ENCODE results near the gene ZNF140.

Gene ZNF140

DNA sequence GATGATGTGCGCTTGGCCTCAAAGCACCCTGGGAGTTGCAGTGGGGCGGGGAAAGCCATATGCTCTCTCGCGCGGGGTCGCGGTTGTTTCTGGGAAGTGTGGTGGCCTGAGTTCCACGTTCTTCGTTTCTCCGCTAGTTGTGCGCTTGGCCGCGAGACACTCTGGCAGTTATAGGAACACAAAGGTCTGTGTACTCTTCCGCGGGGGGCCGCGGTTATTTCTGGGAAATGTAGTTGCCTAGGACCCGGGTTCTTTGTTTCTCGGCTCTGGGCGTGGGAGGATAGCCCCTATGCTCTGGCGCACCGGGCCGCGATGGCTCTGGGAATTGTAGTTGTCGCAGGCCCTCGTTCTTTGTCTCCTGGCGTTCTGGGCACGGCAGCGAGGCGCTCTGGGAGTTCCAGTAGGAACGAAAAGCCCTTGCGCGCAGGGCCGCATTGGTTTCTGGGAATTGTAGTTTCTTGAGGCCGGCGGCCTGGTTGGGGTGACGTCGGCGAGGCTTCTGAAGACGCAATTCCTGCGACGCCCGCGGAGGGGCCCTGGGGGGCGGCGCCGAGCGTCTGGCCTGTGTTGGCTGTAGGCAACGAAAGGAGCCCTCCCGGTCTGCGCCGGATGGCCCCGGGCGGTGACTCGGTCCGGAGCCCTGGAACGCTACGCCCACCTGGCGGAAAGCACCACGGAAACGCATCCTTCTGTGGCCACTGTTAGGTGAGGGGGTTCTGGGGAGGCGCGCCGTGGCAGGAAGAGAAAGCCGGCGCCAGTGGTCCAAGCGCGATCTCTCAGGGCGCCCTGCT is at the start of gene ZNF140:
ZNF140 (plus strand) TSS at position 556 of the 791 bp plus-strand sequence. CDS start 398 bp downstream, outside the sequence.
- Histone ChIP-seq H3K9me3 (ENCODE audit: severe bottlenecking) (peaks cover 17% of the 10 kb centered on the region), H3K36me3 (ENCODE audit: low read depth) (peaks cover 40% of the 10 kb centered on the region), H3K27me3 (ENCODE audit: insufficient read depth, poor library complexity, severe bottlenecking) (no peaks in the 10 kb centered on the region), H3K27ac (ENCODE audit: poor library complexity, severe bottlenecking) (peak within 1 kb of the TSS; percentile 81), H3K4me3 (ENCODE audit: severe bottlenecking) (peak within 1 kb of the TSS; percentile 76), H3K4me1 (ENCODE audit: insufficient read depth, poor library complexity, severe bottlenecking) (no peaks in the 10 kb centered on the region)
- ATAC-seq (ENCODE audit: low read depth) (peak; percentile 53), DNase-seq (ENCODE audit: low spot score) (peak; percentile 91)
- TF ChIP-seq, protein P1, sequence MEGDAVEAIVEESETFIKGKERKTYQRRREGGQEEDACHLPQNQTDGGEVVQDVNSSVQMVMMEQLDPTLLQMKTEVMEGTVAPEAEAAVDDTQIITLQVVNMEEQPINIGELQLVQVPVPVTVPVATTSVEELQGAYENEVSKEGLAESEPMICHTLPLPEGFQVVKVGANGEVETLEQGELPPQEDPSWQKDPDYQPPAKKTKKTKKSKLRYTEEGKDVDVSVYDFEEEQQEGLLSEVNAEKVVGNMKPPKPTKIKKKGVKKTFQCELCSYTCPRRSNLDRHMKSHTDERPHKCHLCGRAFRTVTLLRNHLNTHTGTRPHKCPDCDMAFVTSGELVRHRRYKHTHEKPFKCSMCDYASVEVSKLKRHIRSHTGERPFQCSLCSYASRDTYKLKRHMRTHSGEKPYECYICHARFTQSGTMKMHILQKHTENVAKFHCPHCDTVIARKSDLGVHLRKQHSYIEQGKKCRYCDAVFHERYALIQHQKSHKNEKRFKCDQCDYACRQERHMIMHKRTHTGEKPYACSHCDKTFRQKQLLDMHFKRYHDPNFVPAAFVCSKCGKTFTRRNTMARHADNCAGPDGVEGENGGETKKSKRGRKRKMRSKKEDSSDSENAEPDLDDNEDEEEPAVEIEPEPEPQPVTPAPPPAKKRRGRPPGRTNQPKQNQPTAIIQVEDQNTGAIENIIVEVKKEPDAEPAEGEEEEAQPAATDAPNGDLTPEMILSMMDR (IDR thresholded peaks at IDR 0.05; ENCODE audit: poor library complexity, severe bottlenecking), result peak; percentile 22

DNA sequence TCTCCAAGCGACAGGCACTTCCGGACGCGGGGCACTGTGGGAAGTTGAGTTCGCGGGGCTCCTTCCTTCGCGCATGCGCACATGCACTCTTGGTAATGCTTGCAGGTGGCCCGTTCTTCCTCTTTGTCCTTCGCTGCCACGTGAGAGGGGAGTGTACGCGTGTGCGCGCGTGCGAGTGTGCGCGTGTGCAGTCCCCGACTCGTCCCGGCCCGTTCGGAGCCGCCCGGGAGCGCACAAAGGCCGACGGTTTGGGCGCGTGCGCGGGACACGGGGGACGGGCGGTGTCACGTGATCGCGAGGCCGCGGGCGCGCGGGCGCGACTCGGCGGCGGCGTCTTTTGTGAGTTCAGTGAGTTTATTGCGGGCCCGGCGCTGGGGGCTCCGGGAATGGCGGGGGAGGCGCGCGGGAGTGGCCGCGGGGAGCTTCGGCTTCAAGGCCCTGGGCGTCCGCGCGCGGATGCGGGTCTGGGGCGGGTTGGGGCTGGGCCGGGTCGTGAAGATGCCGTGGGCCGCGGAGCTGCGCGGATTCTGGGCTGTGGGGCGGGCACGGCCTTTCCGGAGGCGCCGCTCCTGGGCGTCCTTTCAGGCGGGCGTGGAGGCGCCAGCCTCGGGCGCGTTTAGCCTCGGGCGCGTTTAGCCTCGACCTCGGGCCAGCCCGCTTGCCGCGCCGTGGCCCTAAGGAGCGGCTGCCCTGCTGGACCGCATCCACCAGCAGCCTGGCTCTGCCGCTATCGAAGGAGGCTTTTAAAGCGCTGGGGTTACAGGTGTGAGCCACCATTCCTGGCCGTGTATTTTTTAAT is 43.3 kb upstream of the ZNF140 start, which contains the start of gene ZNF84:
ZNF84 (plus strand) TSS at position 303 of the 799 bp plus-strand sequence. CDS start 3,959 bp downstream, outside the sequence.
- Histone ChIP-seq H3K4me3 (ENCODE audit: severe bottlenecking) (peak within 1 kb of the TSS; percentile 55), H3K36me3 (ENCODE audit: low read depth) (peaks cover 40% of the 10 kb centered on the region), H3K9me3 (ENCODE audit: severe bottlenecking) (peaks cover 26% of the 10 kb centered on the region), H3K27ac (ENCODE audit: poor library complexity, severe bottlenecking) (peak within 1 kb of the TSS; percentile 92), H3K4me1 (ENCODE audit: insufficient read depth, poor library complexity, severe bottlenecking) (peaks cover 3% of the 10 kb centered on the region), H3K27me3 (ENCODE audit: insufficient read depth, poor library complexity, severe bottlenecking) (no peaks in the 10 kb centered on the region)
- ATAC-seq (ENCODE audit: low read depth), result peak; percentile 89
- TF ChIP-seq, protein P1 (IDR thresholded peaks at IDR 0.05; ENCODE audit: poor library complexity, severe bottlenecking), result no peak
- DNase-seq (ENCODE audit: low spot score), result peak; percentile 97

DNA sequence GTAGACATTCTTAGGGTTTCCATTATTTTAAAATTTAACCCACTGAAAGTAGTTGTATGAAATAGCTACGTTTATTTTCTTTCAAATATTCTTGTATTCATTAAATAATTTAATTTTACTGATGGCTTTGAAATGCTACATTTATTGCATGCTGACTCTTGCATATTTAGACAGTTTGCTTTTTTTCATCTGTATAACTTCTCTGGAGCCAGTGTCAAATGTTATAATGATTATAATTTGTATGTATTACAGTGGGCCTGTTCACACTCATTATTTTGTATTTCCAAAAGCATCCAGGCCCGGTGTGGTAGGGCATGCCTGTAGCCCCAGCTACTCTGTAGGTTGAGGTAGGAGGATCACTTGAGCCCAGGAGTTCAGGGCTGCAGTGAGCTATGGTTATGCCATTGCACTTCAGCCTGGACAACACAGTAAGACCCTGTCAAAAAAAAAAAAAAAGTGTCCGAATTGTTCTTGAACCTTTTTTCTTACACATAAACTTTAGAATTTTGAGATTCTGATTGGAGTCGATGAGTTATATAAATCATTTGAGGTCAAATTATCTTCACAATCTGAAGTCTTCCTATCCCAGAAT is 42.5 kb upstream of the ZNF140 start:
- TF ChIP-seq, protein P1 (IDR thresholded peaks at IDR 0.05; ENCODE audit: poor library complexity, severe bottlenecking), result no peak
- Histone ChIP-seq H3K9me3 (ENCODE audit: severe bottlenecking) (peaks cover 33% of the 10 kb centered on the region), H3K27ac (ENCODE audit: poor library complexity, severe bottlenecking) (peak overlapping the region; percentile 92), H3K4me1 (ENCODE audit: insufficient read depth, poor library complexity, severe bottlenecking) (peaks cover 3% of the 10 kb centered on the region), H3K4me3 (ENCODE audit: severe bottlenecking) (peak overlapping the region; percentile 55), H3K36me3 (ENCODE audit: low read depth) (peaks cover 48% of the 10 kb centered on the region), H3K27me3 (ENCODE audit: insufficient read depth, poor library complexity, severe bottlenecking) (no peaks in the 10 kb centered on the region)
- ATAC-seq (ENCODE audit: low read depth), result no peak
- no peak for DNase-seq (ENCODE audit: low spot score)

DNA sequence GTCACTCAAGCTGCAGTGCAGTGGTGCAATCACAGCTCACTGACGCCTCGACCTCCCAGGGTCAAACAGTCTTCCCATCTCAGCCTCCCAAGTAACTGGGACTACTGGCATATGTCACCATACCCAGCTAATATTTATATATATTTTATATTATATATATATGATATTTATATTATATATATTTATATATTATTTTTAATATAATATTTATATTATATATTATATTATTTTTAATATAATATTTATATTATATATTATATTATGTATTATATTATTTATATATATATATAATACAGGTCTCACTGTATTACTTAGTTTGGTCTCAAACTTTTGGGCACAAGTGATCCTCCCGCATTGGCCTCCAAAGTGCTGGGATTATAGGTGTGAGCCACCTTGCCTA is 34.0 kb upstream of the ZNF140 start:
- peaks cover 96% of the 10 kb centered on the region for H3K36me3 ChIP-seq (ENCODE audit: low read depth)
- no peaks in the 10 kb centered on the region for H3K4me1 ChIP-seq (ENCODE audit: insufficient read depth, poor library complexity, severe bottlenecking)
- DNase-seq (ENCODE audit: low spot score), result no peak
- H3K27ac ChIP-seq (ENCODE audit: poor library complexity, severe bottlenecking), result no peak overlapping the region
- H3K9me3 ChIP-seq (ENCODE audit: severe bottlenecking), result peaks cover 48% of the 10 kb centered on the region
- no peaks in the 10 kb centered on the region for H3K27me3 ChIP-seq (ENCODE audit: insufficient read depth, poor library complexity, severe bottlenecking)
- no peak for ATAC-seq (ENCODE audit: low read depth)
- TF ChIP-seq, protein P1 (IDR thresholded peaks at IDR 0.05; ENCODE audit: poor library complexity, severe bottlenecking), result no peak
- H3K4me3 ChIP-seq (ENCODE audit: severe bottlenecking), result no peak overlapping the region

Measured in RWPE2 (cell line).